ENCODE data around the gene H1-8.

The H1-8 gene

DNA sequence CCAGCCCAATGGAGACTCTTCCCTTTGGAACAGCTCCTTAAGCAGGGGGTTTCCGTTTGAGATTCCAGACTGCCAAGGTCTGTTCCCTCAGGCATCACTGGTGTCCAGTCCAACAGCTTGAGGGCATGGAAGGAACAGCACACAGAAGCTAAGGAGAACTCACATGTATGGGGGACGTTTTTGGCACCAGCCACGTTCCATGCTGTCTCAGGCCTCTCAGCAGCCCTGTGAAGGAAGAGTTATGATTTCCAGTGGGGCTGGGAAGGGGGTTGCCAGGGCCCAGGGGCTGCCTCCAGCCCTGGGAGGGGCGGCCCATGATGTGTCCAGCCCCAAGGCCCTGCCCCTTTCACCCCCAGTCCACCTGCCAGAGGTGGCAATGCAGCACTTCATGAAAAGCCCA, 22.0 kb upstream of the H1-8 start:
- no peaks in the 10 kb centered on the region for H3K4me1 Mint-ChIP-seq (ENCODE audit: low read depth)
- no peaks in the 10 kb centered on the region for H3K36me3 Mint-ChIP-seq (ENCODE audit: low read depth)
- H3K4me3 Mint-ChIP-seq, result no peak overlapping the region

DNA sequence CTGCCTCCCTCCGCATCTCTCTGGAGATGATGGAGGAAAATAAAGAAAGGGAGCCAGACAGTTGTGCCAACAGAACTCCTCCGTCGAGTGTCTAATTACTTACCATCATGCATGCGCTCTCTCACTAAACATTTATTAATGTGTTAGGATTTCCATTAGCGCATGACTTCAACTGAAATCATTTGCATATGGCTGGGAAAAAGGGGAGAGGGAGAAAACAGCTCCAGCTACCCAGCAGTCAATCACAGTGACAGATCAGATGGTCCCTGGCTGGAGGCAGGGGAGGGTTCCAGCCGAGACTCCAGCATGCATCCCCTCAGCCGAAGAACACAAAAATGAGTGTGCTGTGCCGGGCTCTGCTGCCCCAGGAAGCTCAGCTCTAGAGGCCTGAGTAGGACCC, 21.4 kb upstream of the H1-8 start:
- Mint-ChIP-seq H3K9me3 (no peaks in the 10 kb centered on the region), H3K27me3 (ENCODE audit: low read depth) (no peaks in the 10 kb centered on the region), H3K4me3 (no peak overlapping the region), H3K4me1 (ENCODE audit: low read depth) (no peaks in the 10 kb centered on the region), H3K27ac (no peak overlapping the region), H3K36me3 (ENCODE audit: low read depth) (no peaks in the 10 kb centered on the region)
- DNase-seq (ENCODE audit: low spot score), result no peak

More for the DNA sequence above, 22.0 kb upstream of the H1-8 start:
- H3K27me3 Mint-ChIP-seq (ENCODE audit: low read depth), result no peaks in the 10 kb centered on the region
- no peak for DNase-seq (ENCODE audit: low spot score)
- H3K27ac Mint-ChIP-seq, result no peak overlapping the region
- H3K9me3 Mint-ChIP-seq, result no peaks in the 10 kb centered on the region

DNA sequence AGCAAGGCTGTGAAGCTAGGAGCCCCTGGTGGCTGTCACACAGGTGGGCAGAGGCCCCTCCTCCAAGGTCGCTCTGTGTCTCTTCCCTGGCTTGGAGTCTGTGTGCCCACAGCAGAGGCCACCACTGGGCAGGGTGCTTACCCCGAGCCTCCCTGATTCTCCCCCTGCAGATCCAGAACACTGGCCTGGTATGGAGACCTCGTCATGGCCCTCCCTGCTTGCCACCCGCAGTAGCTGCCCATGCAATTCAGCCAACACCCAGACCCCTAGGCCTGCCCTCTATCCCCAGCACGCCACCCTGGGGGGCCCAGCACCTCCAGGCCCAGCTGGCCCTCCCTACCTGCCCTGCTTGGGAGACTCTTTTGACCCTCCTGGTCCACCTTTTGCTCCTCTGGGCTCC, 20.0 kb upstream of the H1-8 start:
- no peak for DNase-seq (ENCODE audit: low spot score)
- H3K9me3 Mint-ChIP-seq, result no peaks in the 10 kb centered on the region
- no peaks in the 10 kb centered on the region for H3K27me3 Mint-ChIP-seq (ENCODE audit: low read depth)
- H3K4me1 Mint-ChIP-seq (ENCODE audit: low read depth), result no peaks in the 10 kb centered on the region
- no peak overlapping the region for H3K27ac Mint-ChIP-seq
- H3K4me3 Mint-ChIP-seq, result no peak overlapping the region
- no peaks in the 10 kb centered on the region for H3K36me3 Mint-ChIP-seq (ENCODE audit: low read depth)

DNA sequence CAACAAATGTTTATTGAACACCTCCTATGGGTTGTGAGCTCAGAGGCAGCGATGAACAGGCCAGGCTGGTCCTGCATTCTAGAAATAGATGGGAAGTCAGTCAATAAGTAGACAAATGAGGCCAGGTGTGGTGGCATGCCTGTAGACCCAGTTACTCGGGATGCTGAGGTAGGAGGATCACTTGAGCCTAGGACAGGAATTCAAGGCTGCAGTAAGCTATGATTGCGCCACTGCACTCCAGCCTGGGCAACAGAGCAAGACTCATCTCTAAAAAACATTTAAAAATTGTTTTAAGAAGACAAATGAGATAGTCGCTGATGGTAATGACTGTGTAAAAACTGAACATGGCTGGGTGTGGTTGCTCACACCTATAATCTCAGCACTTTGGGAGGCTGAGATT, 18.9 kb upstream of the H1-8 start:
- Mint-ChIP-seq H3K27me3 (ENCODE audit: low read depth) (no peaks in the 10 kb centered on the region), H3K27ac (no peak overlapping the region), H3K4me1 (ENCODE audit: low read depth) (no peaks in the 10 kb centered on the region), H3K36me3 (ENCODE audit: low read depth) (no peaks in the 10 kb centered on the region), H3K4me3 (no peak overlapping the region), H3K9me3 (no peaks in the 10 kb centered on the region)
- no peak for DNase-seq (ENCODE audit: low spot score)

DNA sequence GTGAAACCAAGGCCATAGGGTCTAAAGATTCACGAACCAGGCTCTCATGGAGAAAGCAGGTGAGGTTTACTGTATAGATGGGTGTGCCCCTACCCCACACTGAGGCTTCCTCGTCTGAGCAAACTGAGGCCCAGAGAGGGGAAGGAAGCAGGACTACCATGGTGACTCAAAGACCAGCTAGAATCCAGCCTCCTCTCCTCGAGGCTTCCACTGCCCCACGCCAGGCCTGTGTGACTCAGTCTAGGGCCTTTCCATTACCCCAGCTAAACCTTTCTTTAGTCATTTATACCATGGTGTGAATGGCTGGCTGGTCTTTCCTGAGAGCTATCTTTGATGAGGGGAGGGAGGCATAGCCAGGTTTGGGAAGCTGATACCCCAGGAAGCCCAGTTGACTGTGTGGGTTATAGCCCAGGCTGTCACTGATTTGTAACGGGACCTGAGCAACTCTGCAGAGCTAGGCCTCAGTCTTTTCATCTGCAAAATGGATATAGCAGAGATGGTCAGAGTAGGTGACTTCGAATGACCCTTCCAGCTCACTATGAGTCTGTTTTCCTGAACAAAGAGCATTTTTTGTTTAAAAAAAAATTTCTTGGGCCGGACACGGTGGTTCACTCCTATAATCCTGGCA, 17.5 kb upstream of the H1-8 start:
- Mint-ChIP-seq H3K9me3 (no peaks in the 10 kb centered on the region), H3K27ac (no peak overlapping the region), H3K27me3 (ENCODE audit: low read depth) (no peaks in the 10 kb centered on the region), H3K36me3 (ENCODE audit: low read depth) (no peaks in the 10 kb centered on the region), H3K4me1 (ENCODE audit: low read depth) (no peaks in the 10 kb centered on the region), H3K4me3 (no peak overlapping the region)
- no peak for DNase-seq (ENCODE audit: low spot score)

DNA sequence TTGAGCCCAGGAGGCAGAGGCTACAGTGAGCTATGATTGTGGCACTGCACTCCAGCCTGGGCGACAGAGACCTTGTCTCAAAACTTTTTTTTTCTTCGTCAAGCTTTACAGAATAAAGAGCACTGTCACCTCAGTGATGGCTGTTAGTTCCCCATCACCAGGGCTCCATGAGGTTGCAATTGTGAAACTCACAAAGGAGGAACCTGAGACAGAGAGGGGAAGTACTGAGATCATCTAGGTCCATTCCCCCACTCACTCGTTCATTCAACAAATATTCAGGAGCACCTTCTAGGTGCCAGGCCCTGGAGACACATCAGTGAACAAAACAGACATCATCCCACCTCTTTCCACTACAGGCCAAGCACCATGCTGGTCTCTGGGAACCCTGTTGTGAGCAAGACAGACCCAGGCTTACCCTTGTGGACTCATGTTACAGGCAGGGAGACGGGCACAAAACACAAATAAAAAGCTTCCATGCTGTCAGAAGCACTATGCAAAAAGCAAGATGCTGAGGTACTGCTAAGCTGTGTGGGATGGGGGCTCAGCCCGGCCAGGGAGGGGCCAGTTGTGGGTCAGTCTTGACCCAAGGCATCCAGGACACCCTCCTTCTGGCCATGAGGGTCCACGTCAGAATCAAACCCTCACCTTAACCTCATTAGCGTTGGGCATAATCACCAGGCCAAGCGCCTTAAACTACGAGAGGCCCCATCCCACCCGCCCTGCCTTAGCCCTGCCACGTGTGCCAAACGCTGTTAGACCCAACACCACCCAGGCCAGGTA, 16.7 kb upstream of the H1-8 start:
- H3K27ac Mint-ChIP-seq, result no peak overlapping the region
- DNase-seq (ENCODE audit: low spot score), result no peak

DNA sequence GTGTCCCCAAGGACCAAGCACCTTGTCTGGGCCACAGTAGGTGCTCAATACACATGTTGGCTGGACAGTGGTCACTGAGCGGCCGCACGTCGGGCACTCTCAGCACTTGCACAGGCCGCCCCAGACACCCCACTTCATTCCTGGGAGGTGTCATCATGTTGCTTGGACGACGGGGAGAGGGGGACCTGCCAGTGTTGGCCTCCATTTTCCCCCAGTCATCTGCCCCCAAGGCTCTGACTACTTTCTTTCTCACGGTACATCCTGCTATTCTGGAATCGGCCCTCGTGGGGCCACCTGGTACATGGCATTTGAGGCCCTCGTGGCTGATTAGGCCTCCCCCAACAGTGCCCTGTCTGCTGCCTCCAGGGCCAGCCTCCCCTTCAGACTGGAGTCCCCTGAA, 15.7 kb upstream of the H1-8 start:
- no peaks in the 10 kb centered on the region for H3K4me1 Mint-ChIP-seq (ENCODE audit: low read depth)
- no peak overlapping the region for H3K4me3 Mint-ChIP-seq
- H3K27me3 Mint-ChIP-seq (ENCODE audit: low read depth), result no peaks in the 10 kb centered on the region
- no peaks in the 10 kb centered on the region for H3K36me3 Mint-ChIP-seq (ENCODE audit: low read depth)
- DNase-seq (ENCODE audit: low spot score), result no peak
- no peaks in the 10 kb centered on the region for H3K9me3 Mint-ChIP-seq
- no peak overlapping the region for H3K27ac Mint-ChIP-seq

More for the DNA sequence above, 16.7 kb upstream of the H1-8 start:
- Mint-ChIP-seq H3K36me3 (ENCODE audit: low read depth) (no peaks in the 10 kb centered on the region), H3K27me3 (ENCODE audit: low read depth) (no peaks in the 10 kb centered on the region), H3K9me3 (no peaks in the 10 kb centered on the region), H3K4me1 (ENCODE audit: low read depth) (no peaks in the 10 kb centered on the region), H3K4me3 (no peak overlapping the region)

DNA sequence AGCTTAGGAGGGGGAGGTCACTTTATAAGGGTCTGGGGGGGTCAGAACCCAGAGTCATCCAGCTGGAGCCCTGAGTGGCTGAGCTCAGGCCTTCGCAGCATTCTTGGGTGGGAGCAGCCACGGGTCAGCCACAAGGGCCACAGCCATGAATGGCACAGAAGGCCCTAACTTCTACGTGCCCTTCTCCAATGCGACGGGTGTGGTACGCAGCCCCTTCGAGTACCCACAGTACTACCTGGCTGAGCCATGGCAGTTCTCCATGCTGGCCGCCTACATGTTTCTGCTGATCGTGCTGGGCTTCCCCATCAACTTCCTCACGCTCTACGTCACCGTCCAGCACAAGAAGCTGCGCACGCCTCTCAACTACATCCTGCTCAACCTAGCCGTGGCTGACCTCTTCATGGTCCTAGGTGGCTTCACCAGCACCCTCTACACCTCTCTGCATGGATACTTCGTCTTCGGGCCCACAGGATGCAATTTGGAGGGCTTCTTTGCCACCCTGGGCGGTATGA, 14.3 kb upstream of the H1-8 start, which contains the start of gene RHO:
Gene RHO (plus strand): TSS at position 51 of the 512 bp plus-strand sequence. CDS start 95 bp downstream, at position 146.
- DNase-seq (ENCODE audit: low spot score), result no peak
- no peaks in the 10 kb centered on the region for H3K9me3 Mint-ChIP-seq
- H3K36me3 Mint-ChIP-seq (ENCODE audit: low read depth), result no peaks in the 10 kb centered on the region
- H3K4me3 Mint-ChIP-seq, result no peak within 1 kb of the TSS
- H3K4me1 Mint-ChIP-seq (ENCODE audit: low read depth), result no peaks in the 10 kb centered on the region
- no peaks in the 10 kb centered on the region for H3K27me3 Mint-ChIP-seq (ENCODE audit: low read depth)
- no peak within 1 kb of the TSS for H3K27ac Mint-ChIP-seq

DNA sequence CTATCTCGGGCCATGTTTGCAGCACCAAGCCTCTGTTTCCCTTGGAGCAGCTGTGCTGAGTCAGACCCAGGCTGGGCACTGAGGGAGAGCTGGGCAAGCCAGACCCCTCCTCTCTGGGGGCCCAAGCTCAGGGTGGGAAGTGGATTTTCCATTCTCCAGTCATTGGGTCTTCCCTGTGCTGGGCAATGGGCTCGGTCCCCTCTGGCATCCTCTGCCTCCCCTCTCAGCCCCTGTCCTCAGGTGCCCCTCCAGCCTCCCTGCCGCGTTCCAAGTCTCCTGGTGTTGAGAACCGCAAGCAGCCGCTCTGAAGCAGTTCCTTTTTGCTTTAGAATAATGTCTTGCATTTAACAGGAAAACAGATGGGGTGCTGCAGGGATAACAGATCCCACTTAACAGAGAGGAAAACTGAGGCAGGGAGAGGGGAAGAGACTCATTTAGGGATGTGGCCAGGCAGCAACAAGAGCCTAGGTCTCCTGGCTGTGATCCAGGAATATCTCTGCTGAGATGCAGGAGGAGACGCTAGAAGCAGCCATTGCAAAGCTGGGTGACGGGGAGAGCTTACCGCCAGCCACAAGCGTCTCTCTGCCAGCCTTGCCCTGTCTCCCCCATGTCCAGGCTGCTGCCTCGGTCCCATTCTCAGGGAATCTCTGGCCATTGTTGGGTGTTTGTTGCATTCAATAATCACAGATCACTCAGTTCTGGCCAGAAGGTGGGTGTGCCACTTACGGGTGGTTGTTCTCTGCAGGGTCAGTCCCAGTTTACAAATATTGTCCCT, 13.4 kb upstream of the H1-8 start:
- Mint-ChIP-seq H3K4me3 (no peak overlapping the region), H3K27me3 (ENCODE audit: low read depth) (no peaks in the 10 kb centered on the region), H3K36me3 (ENCODE audit: low read depth) (no peaks in the 10 kb centered on the region), H3K27ac (no peak overlapping the region), H3K4me1 (ENCODE audit: low read depth) (no peaks in the 10 kb centered on the region), H3K9me3 (no peaks in the 10 kb centered on the region)
- no peak for DNase-seq (ENCODE audit: low spot score)

DNA sequence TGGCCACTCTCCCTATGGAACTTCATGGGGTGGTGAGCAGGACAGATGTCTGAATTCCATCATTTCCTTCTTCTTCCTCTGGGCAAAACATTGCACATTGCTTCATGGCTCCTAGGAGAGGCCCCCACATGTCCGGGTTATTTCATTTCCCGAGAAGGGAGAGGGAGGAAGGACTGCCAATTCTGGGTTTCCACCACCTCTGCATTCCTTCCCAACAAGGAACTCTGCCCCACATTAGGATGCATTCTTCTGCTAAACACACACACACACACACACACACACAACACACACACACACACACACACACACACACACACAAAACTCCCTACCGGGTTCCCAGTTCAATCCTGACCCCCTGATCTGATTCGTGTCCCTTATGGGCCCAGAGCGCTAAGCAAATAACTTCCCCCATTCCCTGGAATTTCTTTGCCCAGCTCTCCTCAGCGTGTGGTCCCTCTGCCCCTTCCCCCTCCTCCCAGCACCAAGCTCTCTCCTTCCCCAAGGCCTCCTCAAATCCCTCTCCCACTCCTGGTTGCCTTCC, 12.7 kb upstream of the H1-8 start:
- no peak for DNase-seq (ENCODE audit: low spot score)
- Mint-ChIP-seq H3K27me3 (ENCODE audit: low read depth) (no peaks in the 10 kb centered on the region), H3K27ac (no peak overlapping the region), H3K9me3 (no peaks in the 10 kb centered on the region), H3K4me1 (ENCODE audit: low read depth) (no peaks in the 10 kb centered on the region), H3K36me3 (ENCODE audit: low read depth) (no peaks in the 10 kb centered on the region), H3K4me3 (no peak overlapping the region)

DNA sequence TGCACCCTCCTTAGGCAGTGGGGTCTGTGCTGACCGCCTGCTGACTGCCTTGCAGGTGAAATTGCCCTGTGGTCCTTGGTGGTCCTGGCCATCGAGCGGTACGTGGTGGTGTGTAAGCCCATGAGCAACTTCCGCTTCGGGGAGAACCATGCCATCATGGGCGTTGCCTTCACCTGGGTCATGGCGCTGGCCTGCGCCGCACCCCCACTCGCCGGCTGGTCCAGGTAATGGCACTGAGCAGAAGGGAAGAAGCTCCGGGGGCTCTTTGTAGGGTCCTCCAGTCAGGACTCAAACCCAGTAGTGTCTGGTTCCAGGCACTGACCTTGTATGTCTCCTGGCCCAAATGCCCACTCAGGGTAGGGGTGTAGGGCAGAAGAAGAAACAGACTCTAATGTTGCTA, 12.2 kb upstream of the H1-8 start:
- H3K4me1 Mint-ChIP-seq (ENCODE audit: low read depth), result no peaks in the 10 kb centered on the region
- H3K27me3 Mint-ChIP-seq (ENCODE audit: low read depth), result no peaks in the 10 kb centered on the region
- H3K27ac Mint-ChIP-seq, result no peak overlapping the region
- no peak overlapping the region for H3K4me3 Mint-ChIP-seq
- no peaks in the 10 kb centered on the region for H3K36me3 Mint-ChIP-seq (ENCODE audit: low read depth)
- no peak for DNase-seq (ENCODE audit: low spot score)
- H3K9me3 Mint-ChIP-seq, result no peaks in the 10 kb centered on the region

DNA sequence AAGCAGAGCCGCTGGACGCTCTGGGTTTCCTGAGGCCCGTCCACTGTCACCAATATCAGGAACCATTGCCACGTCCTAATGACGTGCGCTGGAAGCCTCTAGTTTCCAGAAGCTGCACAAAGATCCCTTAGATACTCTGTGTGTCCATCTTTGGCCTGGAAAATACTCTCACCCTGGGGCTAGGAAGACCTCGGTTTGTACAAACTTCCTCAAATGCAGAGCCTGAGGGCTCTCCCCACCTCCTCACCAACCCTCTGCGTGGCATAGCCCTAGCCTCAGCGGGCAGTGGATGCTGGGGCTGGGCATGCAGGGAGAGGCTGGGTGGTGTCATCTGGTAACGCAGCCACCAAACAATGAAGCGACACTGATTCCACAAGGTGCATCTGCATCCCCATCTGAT, 11.3 kb upstream of the H1-8 start:
- DNase-seq (ENCODE audit: low spot score), result no peak
- Mint-ChIP-seq H3K9me3 (no peaks in the 10 kb centered on the region), H3K4me3 (no peak overlapping the region), H3K27me3 (ENCODE audit: low read depth) (peaks cover 2% of the 10 kb centered on the region), H3K36me3 (ENCODE audit: low read depth) (no peaks in the 10 kb centered on the region), H3K4me1 (ENCODE audit: low read depth) (no peaks in the 10 kb centered on the region), H3K27ac (no peak overlapping the region)

DNA sequence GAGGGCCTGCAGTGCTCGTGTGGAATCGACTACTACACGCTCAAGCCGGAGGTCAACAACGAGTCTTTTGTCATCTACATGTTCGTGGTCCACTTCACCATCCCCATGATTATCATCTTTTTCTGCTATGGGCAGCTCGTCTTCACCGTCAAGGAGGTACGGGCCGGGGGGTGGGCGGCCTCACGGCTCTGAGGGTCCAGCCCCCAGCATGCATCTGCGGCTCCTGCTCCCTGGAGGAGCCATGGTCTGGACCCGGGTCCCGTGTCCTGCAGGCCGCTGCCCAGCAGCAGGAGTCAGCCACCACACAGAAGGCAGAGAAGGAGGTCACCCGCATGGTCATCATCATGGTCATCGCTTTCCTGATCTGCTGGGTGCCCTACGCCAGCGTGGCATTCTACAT, 10.7 kb upstream of the H1-8 start:
- H3K27ac Mint-ChIP-seq, result no peak overlapping the region
- H3K27me3 Mint-ChIP-seq (ENCODE audit: low read depth), result peaks cover 2% of the 10 kb centered on the region
- H3K36me3 Mint-ChIP-seq (ENCODE audit: low read depth), result no peaks in the 10 kb centered on the region
- no peaks in the 10 kb centered on the region for H3K9me3 Mint-ChIP-seq
- DNase-seq (ENCODE audit: low spot score), result no peak
- no peaks in the 10 kb centered on the region for H3K4me1 Mint-ChIP-seq (ENCODE audit: low read depth)
- H3K4me3 Mint-ChIP-seq, result no peak overlapping the region

DNA sequence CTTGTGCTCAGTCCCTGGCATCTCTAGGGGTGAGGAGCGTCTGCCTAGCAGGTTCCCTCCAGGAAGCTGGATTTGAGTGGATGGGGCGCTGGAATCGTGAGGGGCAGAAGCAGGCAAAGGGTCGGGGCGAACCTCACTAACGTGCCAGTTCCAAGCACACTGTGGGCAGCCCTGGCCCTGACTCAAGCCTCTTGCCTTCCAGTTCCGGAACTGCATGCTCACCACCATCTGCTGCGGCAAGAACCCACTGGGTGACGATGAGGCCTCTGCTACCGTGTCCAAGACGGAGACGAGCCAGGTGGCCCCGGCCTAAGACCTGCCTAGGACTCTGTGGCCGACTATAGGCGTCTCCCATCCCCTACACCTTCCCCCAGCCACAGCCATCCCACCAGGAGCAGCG, 9.6 kb upstream of the H1-8 start:
- no peak overlapping the region for H3K4me3 Mint-ChIP-seq
- no peak overlapping the region for H3K27ac Mint-ChIP-seq
- no peaks in the 10 kb centered on the region for H3K4me1 Mint-ChIP-seq (ENCODE audit: low read depth)
- no peaks in the 10 kb centered on the region for H3K36me3 Mint-ChIP-seq (ENCODE audit: low read depth)
- peaks cover 2% of the 10 kb centered on the region for H3K27me3 Mint-ChIP-seq (ENCODE audit: low read depth)
- DNase-seq (ENCODE audit: low spot score), result no peak
- no peaks in the 10 kb centered on the region for H3K9me3 Mint-ChIP-seq

Measured in T-helper 2 cell treated with Interferon-gamma antibody and Interleukin-4, amounts not matched to agents 5 μg/mL and 100 μg/mL, for 36 hours (primary cell).